Amygdala (tissue), 56 donors: Measurements from ENCODE around the gene PAM16.
"Not testable (repeated sequence)": the region's sequence is repeated elsewhere in the genome, so short reads cannot be mapped to it uniquely, and the experiment has no call there.

ENCODE experiments used
- DNase-seq, 56 donors: peaks; one replicate each; lab custom pipeline; 2025; lab: John Stamatoyannopoulos, UW

Gene PAM16

GRCh38 chr16:4338712-4339299 is 12.3 kb downstream of the PAM16 start:
- DNase-seq, result no peak

- DNase-seq, result no peak
These were observed 13.0 kb downstream of the PAM16 start for GRCh38 chr16:4338125-4338582.

- no peak for DNase-seq
These were observed 13.5 kb downstream of the PAM16 start for GRCh38 chr16:4337540-4338088.

- no peak for DNase-seq
These were observed 14.2 kb downstream of the PAM16 start for GRCh38 chr16:4336701-4337539.

- DNase-seq, result no peak
These were observed 16.2 kb downstream of the PAM16 start for GRCh38 chr16:4334724-4335495.

DNA sequence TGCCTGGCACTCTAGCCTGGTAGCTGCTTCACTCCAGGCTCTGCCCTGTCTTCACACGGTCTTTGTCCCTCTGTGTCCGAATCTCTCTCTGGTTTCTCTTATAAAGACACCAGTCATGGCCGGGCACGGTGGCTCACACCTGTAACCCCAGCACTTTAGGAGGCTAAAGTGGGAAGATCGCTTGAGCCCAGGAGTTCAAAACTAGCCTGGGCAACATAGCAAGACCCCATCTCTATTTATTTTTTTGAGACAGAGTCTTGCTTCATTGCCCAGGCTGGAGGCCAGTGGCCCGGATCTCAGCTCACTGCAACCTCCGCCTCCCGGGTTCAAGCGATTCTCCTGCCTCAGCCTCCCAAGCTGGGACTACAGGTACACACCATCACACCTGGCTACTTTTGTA is 17.4 kb downstream of the PAM16 start:
- DNase-seq, result not testable (repeated sequence)

DNA sequence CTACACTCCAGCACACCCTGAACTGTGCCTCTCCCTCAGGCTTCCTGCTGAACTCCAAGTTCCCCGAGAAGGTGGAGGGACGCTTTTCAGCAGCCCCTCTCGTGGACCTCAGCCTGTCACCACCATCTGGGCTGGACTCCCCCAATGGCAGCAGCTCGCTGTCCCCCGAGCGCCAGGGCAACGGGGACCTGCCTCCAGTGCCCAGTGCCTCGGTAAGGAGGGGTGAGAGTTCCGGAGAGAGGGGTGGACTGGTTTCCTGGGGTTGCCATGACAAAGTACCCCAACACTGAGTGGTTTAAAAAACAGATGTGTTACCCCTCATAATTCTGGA is 17.8 kb downstream of the PAM16 start:
- DNase-seq, result no peak

DNA sequence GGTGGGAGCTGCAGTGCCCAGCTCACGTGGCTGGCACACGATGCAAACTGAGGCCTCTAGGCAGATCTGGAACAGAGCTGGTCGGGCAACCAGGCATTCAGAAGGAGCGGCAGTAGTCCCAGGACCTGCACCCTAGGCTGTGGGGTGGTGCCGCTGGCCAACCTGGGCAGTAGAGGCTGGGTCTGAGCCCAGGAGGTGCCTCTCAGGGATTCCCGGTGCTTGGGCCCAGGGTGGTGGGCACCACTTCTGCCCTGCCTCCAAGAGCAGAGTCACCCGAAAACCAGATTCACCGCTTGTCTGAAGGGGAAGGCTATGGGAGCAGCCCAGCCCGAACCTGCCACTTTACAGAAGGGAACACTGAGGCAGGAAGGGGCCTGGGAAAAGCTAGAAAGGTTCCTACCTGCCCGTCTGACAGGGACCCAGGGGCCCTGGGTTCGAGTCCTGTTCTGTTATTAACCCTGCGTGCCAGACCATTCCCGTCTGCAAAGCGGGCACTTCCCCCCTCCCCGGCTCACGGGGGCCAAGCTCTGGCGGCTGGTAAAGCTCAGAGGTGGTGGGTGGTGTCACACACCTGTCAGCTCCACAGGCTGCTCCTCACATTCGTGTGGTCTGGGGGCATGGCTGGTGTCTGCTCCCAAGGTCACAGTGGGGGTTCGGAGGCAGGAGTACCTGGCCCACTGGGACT is 18.4 kb downstream of the PAM16 start:
- DNase-seq, result no peak

DNA sequence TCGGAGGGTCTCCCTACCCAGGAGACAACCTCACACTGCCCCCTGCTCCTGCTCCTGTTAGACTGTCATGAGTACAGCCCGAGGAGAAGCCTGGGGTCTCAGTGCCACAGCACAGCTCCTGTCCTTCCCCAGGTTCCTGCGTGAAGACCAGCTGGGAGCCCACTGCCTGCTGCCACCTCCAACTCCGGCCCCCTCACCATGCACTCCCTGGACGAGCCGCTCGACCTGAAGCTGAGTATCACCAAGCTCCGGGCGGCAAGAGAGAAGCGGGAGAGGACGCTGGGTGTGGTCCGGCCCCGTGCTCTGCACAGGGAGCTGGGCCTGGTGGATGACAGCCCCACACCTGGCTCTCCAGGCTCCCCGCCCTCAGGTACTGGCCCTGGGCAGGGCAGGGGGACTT is 19.0 kb downstream of the PAM16 start:
- DNase-seq, result no peak

GRCh38 chr16:4330277-4330874 is 20.7 kb downstream of the PAM16 start:
- peak in 48 of 56 donors; percentile 8 to 84 (median 49) for DNase-seq

GRCh38 chr16:4328782-4329775 is 22.0 kb downstream of the PAM16 start:
- DNase-seq, result no peak

GRCh38 chr16:4328046-4328781 is 22.9 kb downstream of the PAM16 start:
- peak in 48 of 56 donors; percentile 19 to 79 (median 54) for DNase-seq

DNA sequence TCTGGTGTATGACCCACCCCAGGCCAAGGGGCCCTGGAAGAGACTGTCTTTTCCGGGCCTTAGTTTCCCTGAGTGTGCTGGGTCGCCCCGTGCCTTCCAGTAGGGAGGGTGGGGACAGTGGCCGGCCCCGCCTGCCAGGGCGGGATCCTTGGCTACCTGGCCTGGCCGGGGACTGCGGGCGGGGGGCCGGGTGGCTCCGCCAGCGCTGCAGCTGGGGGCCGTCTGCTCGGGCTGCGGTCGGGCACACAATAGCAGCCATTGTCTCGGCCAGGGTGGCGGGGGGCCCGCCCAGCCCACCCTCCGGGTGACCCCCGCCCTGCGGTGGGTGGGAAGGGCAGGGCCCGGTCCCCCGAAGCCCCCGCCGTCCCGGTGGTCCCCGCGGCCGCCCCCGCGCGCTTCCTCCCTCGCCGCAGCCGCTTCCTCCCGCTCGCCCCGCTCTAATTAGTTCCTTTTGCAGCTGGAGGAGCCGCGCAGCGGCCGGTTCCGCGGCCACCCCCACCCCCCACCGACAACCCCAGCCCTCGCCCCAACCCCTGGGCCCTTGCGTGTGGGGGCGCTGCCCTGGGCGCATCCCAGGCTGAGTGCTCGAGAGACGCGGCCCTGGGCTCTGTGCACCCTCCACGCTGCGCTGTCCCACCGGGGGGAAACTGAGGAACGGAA is 23.6 kb downstream of the PAM16 start:
- DNase-seq, result peak in 3 of 56 donors; percentile 24 to 58 (median 39)

DNA sequence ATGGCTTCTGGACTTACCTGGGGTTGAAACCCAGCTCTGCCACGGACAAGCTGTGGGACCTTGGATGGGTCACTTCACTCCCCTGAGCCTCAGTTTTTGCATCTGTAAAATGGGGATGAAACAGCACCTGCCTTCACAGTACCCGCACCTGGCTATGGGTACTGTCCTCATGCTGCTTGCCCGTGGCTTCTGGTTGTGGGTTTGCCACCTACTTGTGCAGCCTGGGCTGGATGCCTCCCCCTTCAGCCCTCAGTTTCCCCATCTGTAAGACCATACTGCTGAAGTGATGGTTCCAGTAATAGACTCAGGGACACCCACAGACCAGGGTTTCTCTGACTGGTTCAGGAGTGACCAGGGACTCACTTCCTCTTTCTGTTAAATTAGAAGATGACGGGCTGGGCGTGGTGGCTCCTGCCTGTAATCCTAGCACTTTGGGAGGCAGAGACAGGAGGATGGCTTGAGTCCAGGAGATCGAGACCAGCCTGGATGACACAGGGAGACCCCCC is 25.8 kb downstream of the PAM16 start:
- DNase-seq, result no peak

- DNase-seq, result no peak
These were observed 26.4 kb downstream of the PAM16 start for GRCh38 chr16:4324492-4325252.

- peak in 1 of 56 donors; percentile 33 for DNase-seq
These were observed 27.2 kb downstream of the PAM16 start for GRCh38 chr16:4323845-4324488.
